ENCODE data around the gene SERPINA5.

SERPINA5 gene, protein sequence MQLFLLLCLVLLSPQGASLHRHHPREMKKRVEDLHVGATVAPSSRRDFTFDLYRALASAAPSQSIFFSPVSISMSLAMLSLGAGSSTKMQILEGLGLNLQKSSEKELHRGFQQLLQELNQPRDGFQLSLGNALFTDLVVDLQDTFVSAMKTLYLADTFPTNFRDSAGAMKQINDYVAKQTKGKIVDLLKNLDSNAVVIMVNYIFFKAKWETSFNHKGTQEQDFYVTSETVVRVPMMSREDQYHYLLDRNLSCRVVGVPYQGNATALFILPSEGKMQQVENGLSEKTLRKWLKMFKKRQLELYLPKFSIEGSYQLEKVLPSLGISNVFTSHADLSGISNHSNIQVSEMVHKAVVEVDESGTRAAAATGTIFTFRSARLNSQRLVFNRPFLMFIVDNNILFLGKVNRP

DNA sequence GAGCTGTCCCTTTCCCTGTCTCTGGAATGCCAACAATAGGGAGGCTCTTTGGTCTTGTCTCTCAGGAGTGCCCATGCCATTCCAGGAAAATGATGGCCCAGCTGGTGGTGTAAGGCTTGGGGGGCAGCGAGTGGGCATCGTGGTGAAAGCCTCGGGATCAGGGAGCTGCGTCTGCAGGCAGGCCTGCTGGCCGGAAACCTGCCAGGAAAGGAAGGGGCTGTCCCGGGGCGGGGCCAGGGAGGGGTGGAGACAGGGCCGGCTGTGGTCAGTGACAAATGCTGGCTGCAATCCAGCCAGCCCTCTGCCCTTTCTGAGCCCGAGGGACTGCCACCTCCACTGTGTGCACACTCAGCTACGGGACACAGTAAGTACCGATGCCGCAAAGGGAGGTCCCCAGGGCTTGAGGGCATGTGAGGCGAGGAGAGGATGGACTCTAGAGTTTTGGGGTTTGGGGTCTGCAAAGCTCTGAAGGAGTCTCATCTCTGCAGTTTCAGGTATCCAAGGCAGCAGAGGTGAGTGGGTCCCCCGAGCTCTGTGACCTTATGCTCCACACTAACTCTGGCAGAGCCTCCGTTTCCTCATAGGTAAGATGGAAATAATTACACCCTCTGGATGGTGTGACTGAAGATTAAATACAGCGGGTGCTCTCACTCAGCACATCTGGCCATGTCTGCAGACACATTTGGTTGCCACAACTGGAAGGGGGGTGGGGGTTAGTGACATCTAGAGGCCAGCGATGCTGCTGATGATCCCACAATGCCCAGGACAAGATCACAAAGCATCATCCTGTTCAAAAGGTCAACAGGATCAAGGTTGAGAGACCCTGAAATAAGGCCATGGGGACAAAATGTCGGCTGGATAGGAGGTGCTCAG, at the start of gene SERPINA5:
TSS of gene SERPINA5 (plus strand) at position 300 of the 873 bp plus-strand sequence. CDS start 5,937 bp downstream, outside the sequence.
- no peak for FAIRE-seq

DNA sequence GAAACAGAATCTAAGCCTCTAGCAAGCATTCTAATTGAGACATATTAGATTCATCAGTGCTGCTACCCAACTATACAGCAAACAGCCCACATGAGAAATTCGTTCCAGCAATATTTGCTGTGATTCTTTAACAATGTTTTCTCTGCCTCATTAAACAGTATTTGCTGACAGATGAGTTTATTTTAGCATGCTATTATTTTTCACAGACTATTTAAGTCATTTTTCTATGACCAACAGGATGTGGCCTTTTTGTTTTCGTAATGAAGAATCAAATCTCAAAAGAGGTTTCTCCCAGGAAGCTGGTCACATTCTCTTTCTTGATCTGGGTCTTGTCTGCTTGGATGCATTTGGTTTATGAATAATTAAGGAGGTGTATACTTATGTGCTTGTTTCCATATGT, 48.8 kb upstream of the SERPINA5 start:
- peak; percentile 21 for FAIRE-seq

DNA sequence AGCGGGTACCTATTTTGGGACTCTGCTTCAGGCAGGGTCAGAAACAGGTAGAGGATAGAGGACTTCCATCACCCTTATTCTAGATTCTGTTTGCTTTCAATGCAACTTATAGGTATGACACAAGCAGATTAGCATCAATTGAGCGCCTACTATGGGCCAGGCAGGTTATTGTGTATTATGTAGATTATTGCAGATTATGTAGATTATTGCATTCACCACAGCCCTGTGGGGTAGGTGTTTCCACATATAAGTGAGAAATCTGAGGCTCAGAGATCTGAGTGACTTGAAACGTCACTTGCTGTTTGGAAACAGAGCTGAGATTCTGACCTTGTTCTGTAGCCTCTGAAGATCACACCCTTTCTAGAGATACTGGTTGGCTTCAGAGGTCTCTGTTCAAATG, 45.7 kb upstream of the SERPINA5 start:
- FAIRE-seq: no peak

DNA sequence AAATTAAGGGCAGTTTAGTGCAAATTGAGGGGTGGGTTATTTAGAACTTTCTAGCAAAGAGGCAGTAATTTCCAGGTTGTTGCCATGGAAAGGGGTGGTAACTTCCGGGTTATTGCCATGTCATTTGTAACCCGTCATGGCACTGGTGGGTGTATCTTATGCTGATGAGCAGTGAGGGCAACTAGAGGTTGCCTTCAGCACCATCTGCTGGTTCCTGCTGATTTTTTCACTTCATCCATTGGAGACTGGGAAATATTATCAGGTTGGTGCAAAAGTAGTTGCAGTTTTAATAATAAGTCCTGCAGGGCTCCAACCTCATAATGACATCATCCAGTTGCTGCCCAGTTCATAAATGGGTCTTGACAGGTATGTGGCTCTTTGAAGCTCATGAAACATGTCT, 44.4 kb upstream of the SERPINA5 start:
- no peak for FAIRE-seq

DNA sequence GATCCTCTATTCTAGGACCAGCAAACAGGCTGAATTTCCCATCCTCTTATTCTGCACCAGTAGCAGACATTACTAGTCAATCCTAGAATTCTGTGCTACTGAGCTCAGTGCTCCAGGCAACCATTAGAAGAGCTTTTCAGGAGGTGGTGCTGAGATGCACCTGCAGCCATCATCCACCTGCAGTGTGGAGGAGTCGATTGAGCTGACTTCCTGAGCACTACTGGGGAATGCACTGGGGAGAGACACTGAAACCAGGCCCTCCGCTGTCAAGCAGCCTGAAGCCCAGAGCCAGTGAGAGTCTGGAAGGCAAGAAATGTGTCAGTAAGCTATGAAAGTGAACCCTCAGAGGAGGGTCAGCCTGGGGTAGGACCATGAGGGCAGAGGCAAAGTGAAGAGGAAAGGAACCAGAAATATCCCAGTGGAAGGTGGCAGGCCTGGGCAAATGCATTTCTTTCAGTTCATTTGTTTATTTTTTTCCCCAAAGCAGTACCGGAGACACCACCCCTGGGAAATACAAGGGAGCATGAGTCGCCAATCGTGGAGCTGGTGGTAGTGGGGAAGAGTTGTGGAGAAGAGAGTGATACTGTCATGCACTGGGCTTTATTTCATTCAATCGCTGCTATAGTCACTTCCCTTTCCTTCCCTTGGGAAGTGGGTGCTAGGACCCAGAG, 43.0 kb upstream of the SERPINA5 start:
- FAIRE-seq: no peak

- FAIRE-seq: no peak
These were observed 42.0 kb upstream of the SERPINA5 start for GRCh38 chr14:94539181-94539580.

GRCh38 chr14:94540031-94540794, 41.0 kb upstream of the SERPINA5 start:
- FAIRE-seq: no peak

GRCh38 chr14:94541234-94541975, 39.8 kb upstream of the SERPINA5 start:
- no peak for FAIRE-seq

DNA sequence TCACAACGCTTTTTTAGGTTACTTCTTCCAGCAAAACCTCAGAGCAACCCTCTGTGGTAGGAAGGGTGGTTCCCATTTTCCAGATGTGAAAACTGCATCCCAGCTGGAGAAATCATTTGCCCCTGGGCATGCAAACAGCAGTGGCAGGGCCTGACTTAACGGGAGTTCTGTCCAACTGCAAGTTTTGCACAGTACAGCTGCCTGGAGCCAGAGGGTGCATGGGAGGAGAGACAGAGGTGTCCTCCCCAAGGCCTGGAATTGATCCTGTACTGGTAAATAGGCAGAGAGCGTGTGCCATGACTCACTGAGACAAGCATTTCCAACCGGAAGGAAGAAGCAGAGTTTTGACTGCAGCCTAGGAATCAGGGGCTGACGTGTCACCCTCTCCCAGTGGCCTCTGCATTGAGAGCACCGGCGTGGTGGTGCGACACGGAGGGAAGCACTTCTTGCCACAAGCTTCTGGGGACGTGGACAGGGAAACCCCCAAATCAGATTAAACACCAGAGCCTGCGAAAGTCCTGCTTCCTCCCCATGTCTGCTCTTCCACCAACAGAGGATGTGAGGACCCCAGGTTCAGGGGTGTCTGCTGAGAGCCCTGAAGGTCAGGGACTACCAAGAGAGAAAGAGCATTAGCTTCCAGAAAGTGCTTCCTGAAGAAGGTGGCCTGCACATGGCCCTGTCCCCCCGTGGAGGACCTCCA, 39.0 kb upstream of the SERPINA5 start:
- no peak for FAIRE-seq

- no peak for FAIRE-seq
These were observed 38.3 kb upstream of the SERPINA5 start for GRCh38 chr14:94542811-94543440.

- FAIRE-seq: no peak
These were observed 37.6 kb upstream of the SERPINA5 start for GRCh38 chr14:94543449-94544124.

DNA sequence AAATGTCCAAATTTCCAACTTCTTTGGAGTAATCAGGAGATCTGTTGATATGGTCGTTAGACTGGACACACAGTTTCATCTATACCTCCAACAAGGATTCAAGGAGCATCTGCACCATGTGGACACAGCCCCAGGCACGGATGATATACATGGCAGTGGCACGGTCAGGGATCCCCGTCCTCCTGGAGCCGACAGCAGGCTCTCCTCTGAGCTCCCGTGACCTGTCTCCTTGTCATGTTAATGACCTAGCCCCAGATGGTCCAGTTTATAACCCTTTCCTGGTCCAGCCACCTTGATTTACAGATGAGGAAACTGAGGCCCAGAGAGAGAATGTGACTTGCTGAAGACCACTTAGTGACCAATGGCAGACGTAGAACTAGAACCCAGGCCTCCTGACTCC, 36.5 kb upstream of the SERPINA5 start:
- no peak for FAIRE-seq

DNA sequence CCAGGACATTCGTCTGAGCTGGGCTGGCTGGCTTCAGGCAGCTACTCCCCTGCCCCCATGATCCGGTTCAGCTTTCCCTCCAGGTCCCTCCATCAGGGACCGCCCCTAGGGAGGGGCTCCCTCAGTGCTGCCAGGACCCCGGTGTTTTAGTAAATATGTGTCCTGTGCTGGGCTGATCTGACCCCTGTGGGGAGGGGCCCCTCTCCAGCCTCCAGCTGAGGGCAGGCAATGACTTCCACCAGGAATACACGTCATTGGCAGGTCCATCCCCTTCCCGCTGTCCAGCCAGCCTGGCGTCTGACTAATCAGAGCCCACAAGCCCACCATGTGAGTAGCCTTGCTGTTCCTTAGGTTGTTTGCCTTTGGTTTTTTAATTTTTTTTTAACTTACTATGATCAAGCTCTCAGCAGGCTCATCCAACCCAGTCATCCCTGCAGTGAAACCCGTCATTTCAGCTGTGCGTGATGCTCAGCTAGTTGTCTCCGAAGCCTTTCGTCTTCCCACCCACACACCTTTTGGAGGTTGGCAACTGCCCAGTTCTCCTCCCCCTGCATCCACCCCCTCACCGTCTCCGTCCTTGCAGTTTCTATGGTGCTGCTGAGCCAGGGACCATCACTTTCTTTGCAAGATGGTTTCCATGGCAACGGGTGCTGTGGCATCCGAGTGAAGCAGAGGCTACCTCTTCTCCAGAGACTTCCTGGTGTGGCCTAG, 35.9 kb upstream of the SERPINA5 start:
- FAIRE-seq: no peak

DNA sequence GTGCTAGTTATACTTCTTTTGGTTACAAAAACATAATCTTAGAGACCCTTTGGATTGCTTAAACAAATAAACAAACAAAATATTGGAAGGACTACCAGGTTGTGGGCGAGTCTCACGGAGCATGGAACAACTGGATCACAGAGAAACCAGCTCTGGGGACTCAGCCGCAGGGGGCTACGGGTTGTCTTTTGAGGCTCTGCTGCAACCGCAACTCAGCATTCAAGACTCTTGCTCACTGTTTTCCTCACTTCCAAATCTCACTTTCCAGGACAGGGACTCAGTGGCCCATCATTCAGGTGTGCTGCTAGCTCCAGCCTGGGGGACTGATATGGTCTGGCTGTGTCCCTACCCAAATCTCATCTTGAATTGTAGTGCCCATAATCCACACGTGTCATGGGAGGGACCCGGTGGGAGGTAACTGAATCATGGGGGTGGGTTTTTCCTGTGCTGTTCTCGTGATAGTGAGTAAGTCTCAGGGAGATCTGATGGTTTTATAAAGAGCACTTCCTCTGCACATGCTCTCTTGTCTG, 34.0 kb upstream of the SERPINA5 start:
- no peak for FAIRE-seq

DNA sequence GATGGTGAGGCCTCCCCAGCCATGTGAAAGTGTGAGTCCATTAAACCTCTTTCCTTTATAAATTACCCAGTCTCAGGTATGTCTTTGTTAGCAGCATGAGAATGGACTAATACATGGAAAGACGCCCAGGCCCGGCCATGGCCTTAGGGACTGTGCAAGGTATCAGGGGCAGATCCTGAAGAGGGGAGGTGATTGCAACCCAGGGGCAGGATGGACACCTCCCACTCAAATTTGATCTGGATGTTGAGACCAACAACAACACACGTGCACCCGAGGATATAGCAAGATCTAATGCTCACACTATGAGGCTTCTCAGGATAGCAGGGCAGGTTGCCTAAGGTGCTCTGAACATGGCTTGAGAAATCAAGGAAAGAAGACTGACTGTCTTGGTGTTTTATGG, 33.5 kb upstream of the SERPINA5 start:
- no peak for FAIRE-seq

GRCh38 chr14:94548131-94548998, 32.9 kb upstream of the SERPINA5 start:
- no peak for FAIRE-seq

DNA sequence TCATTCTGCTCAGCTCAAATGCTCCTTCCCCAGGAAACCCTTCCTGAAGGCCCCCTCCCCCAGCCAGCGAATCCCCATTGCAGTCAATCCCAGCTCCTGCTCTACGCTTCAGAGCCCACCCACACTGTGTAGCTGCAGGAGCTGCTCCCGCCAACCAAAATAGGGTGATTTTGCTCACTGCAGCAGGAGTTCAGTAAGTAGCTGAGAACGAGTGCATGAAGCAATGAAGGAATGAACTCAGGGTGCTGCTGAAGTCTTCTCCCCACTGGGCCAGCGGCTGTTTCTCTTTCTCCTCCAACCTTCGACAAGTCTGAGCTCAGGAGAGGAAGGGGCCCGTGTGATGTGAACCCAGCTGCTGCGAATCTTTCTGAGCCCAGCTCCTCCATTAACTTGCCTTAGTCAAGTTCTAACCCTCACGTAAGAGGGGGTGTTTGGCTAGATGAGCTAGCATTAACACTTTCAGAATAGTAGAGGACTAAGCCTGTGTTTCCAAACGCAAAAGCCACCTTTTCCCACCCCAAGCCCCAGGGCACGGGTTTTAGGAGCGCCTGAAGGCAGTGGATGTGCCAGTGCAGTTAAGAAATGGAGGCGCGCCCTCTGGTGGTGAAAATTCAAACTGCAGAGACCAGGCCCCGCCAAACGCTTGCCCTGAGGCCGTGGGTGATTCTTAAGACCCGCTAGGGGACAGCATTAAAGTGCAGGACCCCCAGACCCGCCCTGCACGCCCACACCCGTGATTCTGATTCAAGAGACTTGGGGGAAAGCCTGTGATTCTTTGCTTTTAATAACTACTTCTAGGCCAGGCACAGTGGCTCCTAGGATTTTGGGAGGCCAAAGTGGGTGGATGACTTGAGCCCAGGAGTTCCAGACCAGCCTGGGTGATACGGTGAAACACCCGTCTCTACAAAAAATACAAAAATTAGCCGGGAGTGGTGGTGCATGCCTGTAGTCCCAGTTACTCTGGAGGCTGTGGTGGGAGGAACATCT, 31.9 kb upstream of the SERPINA5 start:
- FAIRE-seq: no peak

Measured in islet of Langerhans (tissue), 1 donor.